Thyroid gland (tissue), 4 donors: Measurements from ENCODE around the gene TSKU.

Experiments used
- POLR2A ChIP-seq, 2 donors: fragments of 450-650 bp; IDR thresholded peaks; one replicate each; pipeline ENCODE4 v1.6.1; 2017; ENCODE audit warnings: antibody characterized with exemption in 2 of 2, mild to moderate bottlenecking in 2 of 2, moderate library complexity in 1 of 2
- TF ChIP-seq, protein P1 (sequence below), 6 experiments: fragments of 200-600 bp in 3 of 6; fragments of 450-650 bp in 3 of 6; sonication (generic) in 3 of 6; IDR thresholded peaks; one replicate each; pipeline ENCODE4 v1.5.1; 2016 to 2019; ENCODE audit warnings: antibody characterized with exemption in 6 of 6, mild to moderate bottlenecking in 2 of 6, inconsistent platforms in 1 of 6, moderate library complexity in 1 of 6

DNA sequence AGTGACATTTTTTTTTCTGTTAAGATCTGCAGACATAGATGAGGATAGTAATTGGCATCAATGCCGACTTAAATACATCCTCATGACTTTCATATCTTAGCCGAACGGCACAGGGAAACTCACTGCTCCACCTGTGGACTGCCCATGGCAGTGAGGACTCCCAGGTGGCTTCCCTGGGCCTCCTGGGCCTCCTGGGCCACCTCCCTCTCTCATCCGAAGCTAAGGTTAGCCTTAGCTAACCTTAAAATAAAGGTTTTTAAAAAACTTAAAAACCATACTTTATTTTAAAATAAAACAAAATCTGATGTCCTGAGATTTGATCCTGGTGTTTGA, 38.1 kb upstream of the TSKU start:
- TF ChIP-seq, protein P1, sequence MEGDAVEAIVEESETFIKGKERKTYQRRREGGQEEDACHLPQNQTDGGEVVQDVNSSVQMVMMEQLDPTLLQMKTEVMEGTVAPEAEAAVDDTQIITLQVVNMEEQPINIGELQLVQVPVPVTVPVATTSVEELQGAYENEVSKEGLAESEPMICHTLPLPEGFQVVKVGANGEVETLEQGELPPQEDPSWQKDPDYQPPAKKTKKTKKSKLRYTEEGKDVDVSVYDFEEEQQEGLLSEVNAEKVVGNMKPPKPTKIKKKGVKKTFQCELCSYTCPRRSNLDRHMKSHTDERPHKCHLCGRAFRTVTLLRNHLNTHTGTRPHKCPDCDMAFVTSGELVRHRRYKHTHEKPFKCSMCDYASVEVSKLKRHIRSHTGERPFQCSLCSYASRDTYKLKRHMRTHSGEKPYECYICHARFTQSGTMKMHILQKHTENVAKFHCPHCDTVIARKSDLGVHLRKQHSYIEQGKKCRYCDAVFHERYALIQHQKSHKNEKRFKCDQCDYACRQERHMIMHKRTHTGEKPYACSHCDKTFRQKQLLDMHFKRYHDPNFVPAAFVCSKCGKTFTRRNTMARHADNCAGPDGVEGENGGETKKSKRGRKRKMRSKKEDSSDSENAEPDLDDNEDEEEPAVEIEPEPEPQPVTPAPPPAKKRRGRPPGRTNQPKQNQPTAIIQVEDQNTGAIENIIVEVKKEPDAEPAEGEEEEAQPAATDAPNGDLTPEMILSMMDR (IDR thresholded peaks at IDR 0.05) = no peak
- no peak for TF ChIP-seq POLR2A (IDR thresholded peaks at IDR 0.05)
